Measurements from ENCODE around the gene RCAN1.
"Not testable (repeated sequence)": the region's sequence is repeated elsewhere in the genome, so short reads cannot be mapped to it uniquely, and the experiment has no call there.

RCAN1 gene

GRCh38 chr21:34612557-34612956 lies 2.4 kb downstream of the RCAN1 start:
- Histone ChIP-seq H3K36me3 (ENCODE audit: control insufficient read depth, insufficient read depth, low read length) (no peaks in the 10 kb centered on the region), H3K9ac (ENCODE audit: low read length) (no peak overlapping the region), H3K4me1 (ENCODE audit: control insufficient read depth, low read depth, low read length) (no peaks in the 10 kb centered on the region), H2BK120ac (ENCODE audit: low read depth, low read length) (no peak overlapping the region), H3K56ac (ENCODE audit: low read length) (no peak overlapping the region), H3K4me2 (ENCODE audit: low read length) (no peak overlapping the region), H3K23ac (ENCODE audit: low read length) (no peak overlapping the region), H3K4ac (ENCODE audit: low read depth, low read length) (no peak overlapping the region), H4K5ac (ENCODE audit: low read length) (no peak overlapping the region), H3K18ac (ENCODE audit: low read length) (no peak overlapping the region), H3K79me1 (ENCODE audit: low read length) (no peaks in the 10 kb centered on the region), H3K4me3 (ENCODE audit: low read length) (no peak overlapping the region), H4K8ac (ENCODE audit: low read depth, low read length) (no peak overlapping the region), H3K79me2 (ENCODE audit: control insufficient read depth, insufficient read depth, low read length) (no peaks in the 10 kb centered on the region), H2BK15ac (replicated peaks; ENCODE audit: low read depth) (no peak overlapping the region), H3K27ac (ENCODE audit: low read depth, low read length) (no peak overlapping the region), H3K27me3 (ENCODE audit: insufficient read depth, low read length, poor library complexity) (peaks cover 10% of the 10 kb centered on the region), H2BK5ac (ENCODE audit: low read length) (no peak overlapping the region), H2AK5ac (ENCODE audit: low read length) (no peak overlapping the region)
- no CpG with 5 or more reads among the region's 2 CpGs for WGBS (ENCODE audit: extremely low coverage, insufficient coverage, low lambda C conversion rate)
- DNase-seq = no peak

GRCh38 chr21:34612056-34612455 lies 2.9 kb downstream of the RCAN1 start:
- H2BK5ac ChIP-seq (ENCODE audit: low read length) = no peak overlapping the region
- DNase-seq = no peak
- H3K56ac ChIP-seq (ENCODE audit: low read length) = no peak overlapping the region
- H3K27ac ChIP-seq (ENCODE audit: low read depth, low read length) = no peak overlapping the region
- H3K4me1 ChIP-seq (ENCODE audit: control insufficient read depth, low read depth, low read length) = no peaks in the 10 kb centered on the region
- H3K4me2 ChIP-seq (ENCODE audit: low read length) = no peak overlapping the region
- H4K8ac ChIP-seq (ENCODE audit: low read depth, low read length) = no peak overlapping the region
- H3K9ac ChIP-seq (ENCODE audit: low read length) = no peak overlapping the region
- no peaks in the 10 kb centered on the region for H3K79me2 ChIP-seq (ENCODE audit: control insufficient read depth, insufficient read depth, low read length)
- no peak overlapping the region for H2AK5ac ChIP-seq (ENCODE audit: low read length)
- peaks cover 10% of the 10 kb centered on the region for H3K27me3 ChIP-seq (ENCODE audit: insufficient read depth, low read length, poor library complexity)
- no peak overlapping the region for H4K5ac ChIP-seq (ENCODE audit: low read length)
- H3K18ac ChIP-seq (ENCODE audit: low read length) = no peak overlapping the region
- H3K36me3 ChIP-seq (ENCODE audit: control insufficient read depth, insufficient read depth, low read length) = no peaks in the 10 kb centered on the region
- H3K79me1 ChIP-seq (ENCODE audit: low read length) = no peaks in the 10 kb centered on the region
- no peak overlapping the region for H2BK15ac ChIP-seq (replicated peaks; ENCODE audit: low read depth)
- WGBS (ENCODE audit: extremely low coverage, insufficient coverage, low lambda C conversion rate) = no CpG with 5 or more reads among the region's 3 CpGs
- no peak overlapping the region for H3K4me3 ChIP-seq (ENCODE audit: low read length)
- no peak overlapping the region for H3K23ac ChIP-seq (ENCODE audit: low read length)
- no peak overlapping the region for H2BK120ac ChIP-seq (ENCODE audit: low read depth, low read length)
- no peak overlapping the region for H3K4ac ChIP-seq (ENCODE audit: low read depth, low read length)

GRCh38 chr21:34611528-34611927 lies 3.4 kb downstream of the RCAN1 start:
- Histone ChIP-seq H4K8ac (ENCODE audit: low read depth, low read length) (no peak overlapping the region), H3K36me3 (ENCODE audit: control insufficient read depth, insufficient read depth, low read length) (no peaks in the 10 kb centered on the region), H3K56ac (ENCODE audit: low read length) (no peak overlapping the region), H3K27ac (ENCODE audit: low read depth, low read length) (no peak overlapping the region), H4K5ac (ENCODE audit: low read length) (no peak overlapping the region), H2BK5ac (ENCODE audit: low read length) (no peak overlapping the region), H2AK5ac (ENCODE audit: low read length) (no peak overlapping the region), H3K4me2 (ENCODE audit: low read length) (no peak overlapping the region), H3K4me1 (ENCODE audit: control insufficient read depth, low read depth, low read length) (no peaks in the 10 kb centered on the region), H2BK120ac (ENCODE audit: low read depth, low read length) (no peak overlapping the region), H3K4me3 (ENCODE audit: low read length) (no peak overlapping the region), H3K4ac (ENCODE audit: low read depth, low read length) (no peak overlapping the region), H3K23ac (ENCODE audit: low read length) (no peak overlapping the region), H3K9ac (ENCODE audit: low read length) (no peak overlapping the region), H2BK15ac (replicated peaks; ENCODE audit: low read depth) (no peak overlapping the region), H3K79me2 (ENCODE audit: control insufficient read depth, insufficient read depth, low read length) (no peaks in the 10 kb centered on the region), H3K27me3 (ENCODE audit: insufficient read depth, low read length, poor library complexity) (peaks cover 10% of the 10 kb centered on the region), H3K18ac (ENCODE audit: low read length) (no peak overlapping the region), H3K79me1 (ENCODE audit: low read length) (no peaks in the 10 kb centered on the region)
- no CpG with 5 or more reads among the region's 3 CpGs for WGBS (ENCODE audit: extremely low coverage, insufficient coverage, low lambda C conversion rate)
- peak; percentile 27 for DNase-seq

- H2BK5ac ChIP-seq (ENCODE audit: low read length) = no peak overlapping the region
- H3K79me2 ChIP-seq (ENCODE audit: control insufficient read depth, insufficient read depth, low read length) = no peaks in the 10 kb centered on the region
- H3K56ac ChIP-seq (ENCODE audit: low read length) = no peak overlapping the region
- no peak overlapping the region for H2AK5ac ChIP-seq (ENCODE audit: low read length)
- no peaks in the 10 kb centered on the region for H3K36me3 ChIP-seq (ENCODE audit: control insufficient read depth, insufficient read depth, low read length)
- H3K9ac ChIP-seq (ENCODE audit: low read length) = no peak overlapping the region
- H3K18ac ChIP-seq (ENCODE audit: low read length) = no peak overlapping the region
- no peak overlapping the region for H4K8ac ChIP-seq (ENCODE audit: low read depth, low read length)
- no peaks in the 10 kb centered on the region for H3K4me1 ChIP-seq (ENCODE audit: control insufficient read depth, low read depth, low read length)
- H3K79me1 ChIP-seq (ENCODE audit: low read length) = no peaks in the 10 kb centered on the region
- DNase-seq = no peak
- no CpG with 5 or more reads among the region's 9 CpGs for WGBS (ENCODE audit: extremely low coverage, insufficient coverage, low lambda C conversion rate)
- no peak overlapping the region for H3K27ac ChIP-seq (ENCODE audit: low read depth, low read length)
- no peak overlapping the region for H3K23ac ChIP-seq (ENCODE audit: low read length)
- H3K4ac ChIP-seq (ENCODE audit: low read depth, low read length) = no peak overlapping the region
- H3K27me3 ChIP-seq (ENCODE audit: insufficient read depth, low read length, poor library complexity) = peaks cover 10% of the 10 kb centered on the region
- H3K4me2 ChIP-seq (ENCODE audit: low read length) = no peak overlapping the region
- H2BK120ac ChIP-seq (ENCODE audit: low read depth, low read length) = no peak overlapping the region
- no peak overlapping the region for H3K4me3 ChIP-seq (ENCODE audit: low read length)
- H4K5ac ChIP-seq (ENCODE audit: low read length) = no peak overlapping the region
- H2BK15ac ChIP-seq (replicated peaks; ENCODE audit: low read depth) = no peak overlapping the region
Observed at GRCh38 chr21:34609933-34610549, 4.9 kb downstream of the RCAN1 start.

- Histone ChIP-seq H4K8ac (ENCODE audit: low read depth, low read length) (no peak overlapping the region), H2AK5ac (ENCODE audit: low read length) (no peak overlapping the region), H3K4me2 (ENCODE audit: low read length) (no peak overlapping the region), H3K4ac (ENCODE audit: low read depth, low read length) (no peak overlapping the region), H2BK5ac (ENCODE audit: low read length) (no peak overlapping the region), H3K56ac (ENCODE audit: low read length) (no peak overlapping the region), H3K9ac (ENCODE audit: low read length) (no peak overlapping the region), H2BK120ac (ENCODE audit: low read depth, low read length) (no peak overlapping the region), H3K79me2 (ENCODE audit: control insufficient read depth, insufficient read depth, low read length) (no peaks in the 10 kb centered on the region), H3K27me3 (ENCODE audit: insufficient read depth, low read length, poor library complexity) (peaks cover 10% of the 10 kb centered on the region), H3K4me1 (ENCODE audit: control insufficient read depth, low read depth, low read length) (no peaks in the 10 kb centered on the region), H3K18ac (ENCODE audit: low read length) (no peak overlapping the region), H3K4me3 (ENCODE audit: low read length) (no peak overlapping the region), H2BK15ac (replicated peaks; ENCODE audit: low read depth) (no peak overlapping the region), H3K27ac (ENCODE audit: low read depth, low read length) (no peak overlapping the region), H3K36me3 (ENCODE audit: control insufficient read depth, insufficient read depth, low read length) (no peaks in the 10 kb centered on the region), H4K5ac (ENCODE audit: low read length) (no peak overlapping the region), H3K79me1 (ENCODE audit: low read length) (no peaks in the 10 kb centered on the region), H3K23ac (ENCODE audit: low read length) (no peak overlapping the region)
- no peak for DNase-seq
- no CpG with 5 or more reads among the region's 4 CpGs for WGBS (ENCODE audit: extremely low coverage, insufficient coverage, low lambda C conversion rate)
Observed at GRCh38 chr21:34609244-34609932, 5.5 kb downstream of the RCAN1 start.

- H3K4ac ChIP-seq (ENCODE audit: low read depth, low read length); H3K27ac ChIP-seq (ENCODE audit: low read depth, low read length); H3K79me1 ChIP-seq (ENCODE audit: low read length); H3K56ac ChIP-seq (ENCODE audit: low read length); H2AK5ac ChIP-seq (ENCODE audit: low read length); H4K5ac ChIP-seq (ENCODE audit: low read length); H3K36me3 ChIP-seq (ENCODE audit: control insufficient read depth, insufficient read depth, low read length); H3K23ac ChIP-seq (ENCODE audit: low read length); H2BK5ac ChIP-seq (ENCODE audit: low read length); H3K79me2 ChIP-seq (ENCODE audit: control insufficient read depth, insufficient read depth, low read length); H2BK15ac ChIP-seq (replicated peaks; ENCODE audit: low read depth); DNase-seq; H3K9ac ChIP-seq (ENCODE audit: low read length); H3K4me2 ChIP-seq (ENCODE audit: low read length); H4K8ac ChIP-seq (ENCODE audit: low read depth, low read length); H2BK120ac ChIP-seq (ENCODE audit: low read depth, low read length); H3K4me1 ChIP-seq (ENCODE audit: control insufficient read depth, low read depth, low read length); H3K4me3 ChIP-seq (ENCODE audit: low read length); H3K27me3 ChIP-seq (ENCODE audit: insufficient read depth, low read length, poor library complexity); H3K18ac ChIP-seq (ENCODE audit: low read length): not testable (repeated sequence)
- no CpG with 5 or more reads among the region's 5 CpGs for WGBS (ENCODE audit: extremely low coverage, insufficient coverage, low lambda C conversion rate)
Observed at GRCh38 chr21:34607376-34607775, 7.5 kb downstream of the RCAN1 start.

Measured in mesendoderm (in vitro differentiated cells).